Glomerular visceral epithelial cell (primary cell): ENCODE data around the gene ADK.
"Not testable (repeated sequence)": the region's sequence is repeated elsewhere in the genome, so short reads cannot be mapped to it uniquely, and the experiment has no call there.

Source experiments
- DNase-seq: peaks from one replicate; pipeline ENCODE4 v3.0.0-alpha.2; 2016; ENCODE audit errors: extremely low spot score

ADK gene

GRCh38 chr10:74179111-74179710, 28.2 kb downstream of the ADK start:
- DNase-seq, result no peak

GRCh38 chr10:74186678-74187077, 35.7 kb downstream of the ADK start:
- no peak for DNase-seq

GRCh38 chr10:74187237-74187636, 36.2 kb downstream of the ADK start:
- DNase-seq, result no peak

GRCh38 chr10:74188617-74189016, 37.6 kb downstream of the ADK start:
- DNase-seq, result not testable (repeated sequence)

- peak; percentile 67 for DNase-seq
These were observed 39.0 kb downstream of the ADK start for GRCh38 chr10:74189999-74190421.

- peak; percentile 37 for DNase-seq
These were observed 39.5 kb downstream of the ADK start for GRCh38 chr10:74190494-74190893.

GRCh38 chr10:74194545-74194944, 43.5 kb downstream of the ADK start:
- DNase-seq, result no peak

- DNase-seq, result no peak
These were observed 44.0 kb downstream of the ADK start for GRCh38 chr10:74194999-74195398.

GRCh38 chr10:74199315-74199714, 48.3 kb downstream of the ADK start:
- no peak for DNase-seq

- no peak for DNase-seq
These were observed 51.3 kb downstream of the ADK start for GRCh38 chr10:74202356-74202755.

- no peak for DNase-seq
These were observed 55.7 kb downstream of the ADK start for GRCh38 chr10:74206746-74207145.

- DNase-seq, result no peak
These were observed 56.9 kb downstream of the ADK start for GRCh38 chr10:74207691-74208480.

- DNase-seq, result no peak
These were observed 58.0 kb downstream of the ADK start for GRCh38 chr10:74208997-74209396.

- no peak for DNase-seq
These were observed 62.0 kb downstream of the ADK start for GRCh38 chr10:74213019-74213418.

GRCh38 chr10:74213571-74214162, 62.6 kb downstream of the ADK start:
- peak; percentile 37 for DNase-seq

- not testable (repeated sequence) for DNase-seq
These were observed 66.1 kb downstream of the ADK start for GRCh38 chr10:74217110-74217509.

- not testable (repeated sequence) for DNase-seq
These were observed 71.4 kb downstream of the ADK start for GRCh38 chr10:74222467-74222866.

- peak; percentile 55 for DNase-seq
These were observed 72.9 kb downstream of the ADK start for GRCh38 chr10:74223755-74224529.

- peak; percentile 34 for DNase-seq
These were observed 76.8 kb downstream of the ADK start for GRCh38 chr10:74227697-74228424.

- peak; percentile 16 for DNase-seq
These were observed 80.4 kb downstream of the ADK start for GRCh38 chr10:74231375-74231774.

GRCh38 chr10:74233281-74233680, 82.3 kb downstream of the ADK start:
- DNase-seq, result no peak

GRCh38 chr10:74234569-74234968, 83.5 kb downstream of the ADK start:
- no peak for DNase-seq
